Nephron (organoid): ENCODE measurements around the gene NEGR1.

Experiments used
- H3K27ac Mint-ChIP-seq, 3 experiments: 2 replicates each; pipeline ENCODE4 v1.8.0; 2020; ENCODE audit warnings: mixed read lengths in 3 of 3, mild to moderate bottlenecking in 2 of 3, moderate library complexity in 1 of 3
- H3K27me3 Mint-ChIP-seq: 2 replicates; pipeline ENCODE4 v1.8.0; 2021; ENCODE audit warnings: low read depth, mild to moderate bottlenecking, moderate library complexity, mixed read lengths
- H3K36me3 Mint-ChIP-seq: 2 replicates; pipeline ENCODE4 v1.8.0; 2020; ENCODE audit warnings: low read depth, mixed read lengths
- H3K4me1 Mint-ChIP-seq: 2 replicates; pipeline ENCODE4 v1.8.0; 2020; ENCODE audit warnings: mixed read lengths
- H3K4me3 Mint-ChIP-seq, 3 experiments: 2 replicates each; pipeline ENCODE4 v1.8.0; 2020; ENCODE audit warnings: mild to moderate bottlenecking in 3 of 3, mixed read lengths in 3 of 3, moderate library complexity in 2 of 3
- H3K9me3 Mint-ChIP-seq: 2 replicates; pipeline ENCODE4 v1.8.0; 2020; ENCODE audit warnings: mixed read lengths
- CTCF ChIP-seq, 3 experiments: fragments of 200-600 bp; sonication (generic); IDR thresholded peaks; one replicate each; pipeline ENCODE4 v1.5.0; 2021; ENCODE audit warnings: antibody characterized with exemption in 3 of 3; ENCODE audit not compliant: unreplicated experiment in 3 of 3

Gene NEGR1

GRCh38 chr1:71839876-71840275, 442.5 kb downstream of the NEGR1 start:
- Mint-ChIP-seq H3K27ac (no peak overlapping the region), H3K4me3 (no peak overlapping the region), H3K36me3 (no peaks in the 10 kb centered on the region), H3K9me3 (no peaks in the 10 kb centered on the region), H3K4me1 (peaks cover 10% of the 10 kb centered on the region), H3K27me3 (no peaks in the 10 kb centered on the region)
- no peak for TF ChIP-seq CTCF (IDR thresholded peaks at IDR 0.05; ENCODE audit: unreplicated experiment in 3 of 3)

- H3K4me3 Mint-ChIP-seq, result no peak overlapping the region
- H3K27me3 Mint-ChIP-seq, result no peaks in the 10 kb centered on the region
- no peaks in the 10 kb centered on the region for H3K9me3 Mint-ChIP-seq
- no peak for TF ChIP-seq CTCF (IDR thresholded peaks at IDR 0.05; ENCODE audit: unreplicated experiment in 3 of 3)
- H3K36me3 Mint-ChIP-seq, result no peaks in the 10 kb centered on the region
- no peak overlapping the region for H3K27ac Mint-ChIP-seq
- peaks cover 14% of the 10 kb centered on the region for H3K4me1 Mint-ChIP-seq
Measured at GRCh38 chr1:71836904-71837303, 445.4 kb downstream of the NEGR1 start.

GRCh38 chr1:71835442-71835813, 446.9 kb downstream of the NEGR1 start:
- no peak overlapping the region for H3K27ac Mint-ChIP-seq
- no peaks in the 10 kb centered on the region for H3K9me3 Mint-ChIP-seq
- H3K4me1 Mint-ChIP-seq, result peaks cover 14% of the 10 kb centered on the region
- no peaks in the 10 kb centered on the region for H3K27me3 Mint-ChIP-seq
- no peak for TF ChIP-seq CTCF (IDR thresholded peaks at IDR 0.05; ENCODE audit: unreplicated experiment in 3 of 3)
- no peaks in the 10 kb centered on the region for H3K36me3 Mint-ChIP-seq
- H3K4me3 Mint-ChIP-seq, result no peak overlapping the region

- Mint-ChIP-seq H3K36me3 (no peaks in the 10 kb centered on the region), H3K4me3 (no peak overlapping the region), H3K27me3 (no peaks in the 10 kb centered on the region), H3K4me1 (peaks cover 14% of the 10 kb centered on the region), H3K27ac (no peak overlapping the region), H3K9me3 (no peaks in the 10 kb centered on the region)
- no peak for TF ChIP-seq CTCF (IDR thresholded peaks at IDR 0.05; ENCODE audit: unreplicated experiment in 3 of 3)
Measured at GRCh38 chr1:71834601-71835441, 447.5 kb downstream of the NEGR1 start.

GRCh38 chr1:71831646-71832045, 450.7 kb downstream of the NEGR1 start:
- no peak overlapping the region for H3K27ac Mint-ChIP-seq
- no peak for TF ChIP-seq CTCF (IDR thresholded peaks at IDR 0.05; ENCODE audit: unreplicated experiment in 3 of 3)
- no peaks in the 10 kb centered on the region for H3K36me3 Mint-ChIP-seq
- H3K9me3 Mint-ChIP-seq, result no peaks in the 10 kb centered on the region
- H3K4me3 Mint-ChIP-seq, result no peak overlapping the region
- peaks cover 8% of the 10 kb centered on the region for H3K4me1 Mint-ChIP-seq
- no peaks in the 10 kb centered on the region for H3K27me3 Mint-ChIP-seq

GRCh38 chr1:71829346-71829745, 453.0 kb downstream of the NEGR1 start:
- no peak overlapping the region for H3K4me3 Mint-ChIP-seq
- no peaks in the 10 kb centered on the region for H3K36me3 Mint-ChIP-seq
- no peaks in the 10 kb centered on the region for H3K27me3 Mint-ChIP-seq
- H3K27ac Mint-ChIP-seq, result no peak overlapping the region
- H3K4me1 Mint-ChIP-seq, result no peaks in the 10 kb centered on the region
- H3K9me3 Mint-ChIP-seq, result no peaks in the 10 kb centered on the region
- TF ChIP-seq CTCF (IDR thresholded peaks at IDR 0.05; ENCODE audit: unreplicated experiment in 3 of 3), result no peak
